Esophagus squamous epithelium (tissue), 5 donors: ENCODE measurements around the gene CDR2L. TPM values are rescaled to one million over a fixed set of nuclear protein-coding genes. Genes with fewer than 3 reads are reported as not detected.

Source experiments
- DNase-seq: peaks from one replicate; lab custom pipeline; 2025; lab: John Stamatoyannopoulos, UW
- H3K27ac ChIP-seq, 4 donors: fragments of 200-600 bp; sonication (generic); one replicate each; pipeline ENCODE4 v1.5.1; 2016 to 2019; ENCODE audit warnings: mild to moderate bottlenecking in 1 of 4
- H3K27me3 ChIP-seq, 4 donors: fragments of 200-600 bp; sonication (generic); 1 replicate in 3 of 4; 2 replicates in 1 of 4; pipeline versions ENCODE4 v1.5.1 to v1.6.0; 2017 to 2021; ENCODE audit warnings: antibody characterized with exemption in 1 of 4
- H3K36me3 ChIP-seq, 3 donors: fragments of 200-600 bp; sonication (generic); one replicate each; pipeline ENCODE4 v1.5.1; 2016 to 2019
- H3K4me1 ChIP-seq, 3 donors: fragments of 200-600 bp; sonication (generic); one replicate each; pipeline ENCODE4 v1.5.1; 2017 to 2019
- H3K4me3 ChIP-seq, 4 donors: fragments of 200-600 bp; sonication (generic); 1 replicate in 3 of 4; 2 replicates in 1 of 4; pipeline ENCODE4 v1.5.1; 2016 to 2019; ENCODE audit warnings: mild to moderate bottlenecking in 2 of 4, moderate library complexity in 1 of 4
- H3K9me3 ChIP-seq, 3 donors: fragments of 200-600 bp; sonication (generic); one replicate each; pipeline ENCODE4 v1.5.1; 2016 to 2019
- CTCF ChIP-seq, 6 experiments: fragments of 450-650 bp in 4 of 6; fragments of 200-600 bp in 2 of 6; sonication (generic) in 2 of 6; IDR thresholded peaks; one replicate each; pipeline ENCODE4 v1.5.1; 2016 to 2019; ENCODE audit warnings: antibody characterized with exemption in 6 of 6, mild to moderate bottlenecking in 4 of 6, moderate library complexity in 4 of 6
- POLR2A ChIP-seq, 4 donors: fragments of 450-650 bp; IDR thresholded peaks; one replicate each; pipeline ENCODE4 v1.6.1; 2017; ENCODE audit warnings: antibody characterized with exemption in 4 of 4, mild to moderate bottlenecking in 4 of 4, moderate library complexity in 3 of 4
- WGBS, 2 donors: methylation state at CpG; one replicate each; pipeline ENCODE4 v1.1.5; 2018; 5-methylcytosine and 5-hydroxymethylcytosine counted together
- intact Hi-C: fragments of 100-400 bp; cut with DNase I; formaldehyde crosslinking; loops from one replicate; pipeline ENCODE4 v1.15.0; 2022
- total RNA-seq, 4 donors: library from RNA; depleted of rRNA; stranded (reverse); fragments of >200 nt; gene quantifications; one replicate each; pipeline ENCODE4 v1.1.0, GENCODE V29; 2016
- donor health status: DM: yes; HTN: yes; CAD: no.

CDR2L gene
- total RNA-seq, 4 donors from 2014 or later: 5.3 to 7.9 (median 6.7) TPM

- intact Hi-C loops: no loop called here
- H3K9me3 ChIP-seq: no peaks in the 10 kb centered on the region
- DNase-seq: no peak
- H3K4me1 ChIP-seq: peaks cover 0 to 13% (median 0%) of the 10 kb centered on the region in 3 donors
- TF ChIP-seq POLR2A (IDR thresholded peaks at IDR 0.05) (no peak), CTCF (IDR thresholded peaks at IDR 0.05) (peak in 1 of 6 experiments; percentile 18)
- no peak overlapping the region for H3K4me3 ChIP-seq
- no peaks in the 10 kb centered on the region for H3K27me3 ChIP-seq
- H3K27ac ChIP-seq: no peak overlapping the region
- WGBS, 2 donors: 82 to 93% methylated on average over 5 of the region's 5 CpGs
- H3K36me3 ChIP-seq: peaks cover 0 to 39% (median 19%) of the 10 kb centered on the region in 3 donors
Measured at GRCh38 chr17:75006653-75007052, 19.2 kb downstream of the CDR2L start.

GRCh38 chr17:75008373-75008772 lies 20.9 kb downstream of the CDR2L start:
- Histone ChIP-seq H3K4me3 (no peak overlapping the region), H3K27me3 (no peaks in the 10 kb centered on the region), H3K36me3 (peaks cover 0 to 22% (median 9%) of the 10 kb centered on the region in 3 donors), H3K27ac (no peak overlapping the region), H3K4me1 (peaks cover 3 to 26% (median 6%) of the 10 kb centered on the region in 3 donors), H3K9me3 (no peaks in the 10 kb centered on the region)
- TF ChIP-seq CTCF (IDR thresholded peaks at IDR 0.05): no peak
- TF ChIP-seq POLR2A (IDR thresholded peaks at IDR 0.05): no peak
- intact Hi-C loops: no loop called here
- 84 to 87% methylated on average over 6 of the region's 6 CpGs for WGBS, 2 donors
- DNase-seq: no peak

- intact Hi-C loops: no loop called here
- TF ChIP-seq POLR2A (IDR thresholded peaks at IDR 0.05): no peak
- TF ChIP-seq CTCF (IDR thresholded peaks at IDR 0.05): no peak
- Histone ChIP-seq H3K9me3 (no peaks in the 10 kb centered on the region), H3K27me3 (no peaks in the 10 kb centered on the region), H3K36me3 (peaks cover 0 to 13% (median 2%) of the 10 kb centered on the region in 3 donors), H3K4me1 (peaks cover 8 to 33% (median 12%) of the 10 kb centered on the region in 3 donors), H3K27ac (no peak overlapping the region), H3K4me3 (no peak overlapping the region)
- WGBS, 2 donors: 50 to 67% methylated on average over 1 to 2 of the region's 2 CpGs
- DNase-seq: no peak
Measured at GRCh38 chr17:75009139-75009724, 21.8 kb downstream of the CDR2L start.

GRCh38 chr17:75010683-75011400 lies 23.4 kb downstream of the CDR2L start:
- DNase-seq: no peak
- H3K4me3 ChIP-seq: no peak overlapping the region

More at GRCh38 chr17:75010683-75011400, 23.4 kb downstream of the CDR2L start:
- Histone ChIP-seq H3K9me3 (no peaks in the 10 kb centered on the region), H3K27ac (peak overlapping the region in 3 of 4 donors; percentile 87 to 93 (median 90)), H3K27me3 (no peaks in the 10 kb centered on the region), H3K36me3 (no peaks in the 10 kb centered on the region), H3K4me1 (peaks cover 8 to 39% (median 12%) of the 10 kb centered on the region in 3 donors)
- 65 to 74% methylated on average over 6 of the region's 8 CpGs for WGBS, 2 donors
- TF ChIP-seq POLR2A (IDR thresholded peaks at IDR 0.05) (no peak), CTCF (IDR thresholded peaks at IDR 0.05) (peak in 1 of 6 experiments; percentile 11)
- intact Hi-C loops: no loop called here
